HG02870 (cell line): ENCODE data around the gene PTPRE.
A peak's percentile ranks its signal among the peaks of the same experiment; 100 is the strongest.

Source experiments
- ATAC-seq: cut with Tn5 transposase; IDR thresholded peaks from one replicate; pipeline ENCODE4 v1.9.1; 2021; ENCODE audit warnings: mild to moderate bottlenecking, moderate library complexity; ENCODE audit not compliant: unreplicated experiment

The PTPRE gene

GRCh38 chr10:128040681-128041080 lies 133.8 kb downstream of the PTPRE start:
- ATAC-seq = no peak

GRCh38 chr10:128042131-128042610 lies 135.3 kb downstream of the PTPRE start:
- no peak for ATAC-seq

DNA sequence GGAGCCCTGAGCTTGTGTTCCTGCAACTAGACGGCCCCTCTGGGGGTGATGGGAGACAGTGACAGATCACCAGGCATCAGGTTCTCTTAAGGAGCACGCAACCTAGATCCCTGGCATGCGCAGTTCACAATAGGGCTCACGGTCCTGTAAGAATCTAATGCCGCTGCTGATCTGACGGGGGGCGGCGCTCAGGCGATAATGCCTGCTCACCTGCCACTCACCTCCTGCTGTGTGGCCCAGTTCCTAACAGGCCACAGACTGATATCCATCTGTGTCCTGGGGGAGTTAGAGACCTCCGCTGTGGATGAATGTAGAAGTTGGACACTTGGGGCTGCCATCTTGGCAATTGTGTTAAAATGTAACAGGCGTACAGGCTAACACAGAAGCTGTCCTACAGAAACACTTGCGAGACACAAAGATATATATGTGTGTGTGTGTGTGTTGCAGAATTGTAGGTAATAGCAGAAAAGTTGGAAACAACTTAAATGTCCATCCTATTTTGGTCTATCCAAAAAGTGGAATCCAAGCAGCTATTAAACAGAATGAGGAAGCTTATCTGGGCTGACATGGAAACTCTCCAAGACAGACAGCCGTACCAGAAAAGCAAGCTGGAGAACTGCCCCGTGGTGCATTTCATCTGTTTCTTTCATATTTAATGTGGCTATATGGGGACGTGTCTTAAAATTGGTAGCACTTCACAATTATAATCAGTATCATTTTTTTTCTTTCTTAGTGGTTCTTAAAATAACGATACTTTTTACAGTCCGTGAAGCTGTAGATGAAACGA lies 136.5 kb downstream of the PTPRE start:
- no peak for ATAC-seq

- ATAC-seq = no peak
Measured at GRCh38 chr10:128044186-128044585, 137.3 kb downstream of the PTPRE start.

DNA sequence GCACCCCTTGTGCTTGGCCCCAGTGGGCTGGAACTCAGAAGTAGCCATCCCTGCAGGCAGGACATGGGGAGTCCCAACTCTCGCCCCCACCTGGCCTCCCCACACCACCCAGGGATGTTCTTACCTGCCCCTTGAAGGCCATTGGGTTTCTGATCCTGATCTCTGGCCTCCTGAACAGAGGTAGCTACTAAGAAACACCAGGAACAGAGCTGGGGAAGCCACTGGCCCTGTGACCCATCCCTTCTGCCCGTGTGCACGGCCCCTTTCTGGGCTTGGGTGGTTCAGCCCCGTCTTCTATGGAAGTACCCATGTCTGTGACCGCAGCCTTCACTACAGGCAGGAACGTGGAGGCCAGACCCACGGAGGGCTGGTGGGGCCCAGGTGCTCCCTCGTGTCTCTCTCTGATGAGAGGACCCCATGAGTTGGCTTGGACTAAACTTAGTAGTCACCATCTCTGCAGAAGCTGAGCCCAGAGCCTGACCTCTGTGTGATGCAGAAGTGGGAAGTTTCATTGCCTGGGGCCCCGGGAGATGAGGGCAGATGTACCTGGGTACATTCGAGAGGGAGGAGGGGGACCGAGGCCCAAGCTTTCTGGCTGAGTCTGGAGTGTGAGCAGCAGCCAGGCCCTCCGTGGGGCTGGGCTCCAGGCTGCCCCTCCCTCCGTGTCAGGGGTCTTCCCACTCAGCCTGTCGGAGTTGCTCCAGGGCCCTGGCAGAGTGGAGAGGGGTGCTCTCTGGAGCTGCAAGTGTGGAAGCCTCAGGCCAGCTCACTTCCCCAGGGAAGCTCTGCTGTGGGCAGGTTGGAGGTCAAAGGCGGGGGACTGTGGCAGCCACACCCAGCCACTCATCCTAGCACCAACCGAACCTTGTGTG lies 138.3 kb downstream of the PTPRE start:
- no peak for ATAC-seq

- no peak for ATAC-seq
Measured at GRCh38 chr10:128045833-128046120, 138.9 kb downstream of the PTPRE start.

- ATAC-seq = no peak
Measured at GRCh38 chr10:128046156-128046952, 139.5 kb downstream of the PTPRE start.

- no peak for ATAC-seq
Measured at GRCh38 chr10:128046953-128047290, 140.0 kb downstream of the PTPRE start.

- peak; percentile 94 for ATAC-seq
Measured at GRCh38 chr10:128047351-128047750, 140.4 kb downstream of the PTPRE start.

- peak; percentile 29 for ATAC-seq
Measured at GRCh38 chr10:128047991-128048818, 141.3 kb downstream of the PTPRE start.

GRCh38 chr10:128048819-128049210 lies 141.9 kb downstream of the PTPRE start:
- no peak for ATAC-seq

- ATAC-seq = no peak
Measured at GRCh38 chr10:128049226-128050120, 142.6 kb downstream of the PTPRE start.

GRCh38 chr10:128050121-128050516 lies 143.2 kb downstream of the PTPRE start:
- ATAC-seq = no peak

GRCh38 chr10:128050936-128051335 lies 144.0 kb downstream of the PTPRE start:
- ATAC-seq = no peak

DNA sequence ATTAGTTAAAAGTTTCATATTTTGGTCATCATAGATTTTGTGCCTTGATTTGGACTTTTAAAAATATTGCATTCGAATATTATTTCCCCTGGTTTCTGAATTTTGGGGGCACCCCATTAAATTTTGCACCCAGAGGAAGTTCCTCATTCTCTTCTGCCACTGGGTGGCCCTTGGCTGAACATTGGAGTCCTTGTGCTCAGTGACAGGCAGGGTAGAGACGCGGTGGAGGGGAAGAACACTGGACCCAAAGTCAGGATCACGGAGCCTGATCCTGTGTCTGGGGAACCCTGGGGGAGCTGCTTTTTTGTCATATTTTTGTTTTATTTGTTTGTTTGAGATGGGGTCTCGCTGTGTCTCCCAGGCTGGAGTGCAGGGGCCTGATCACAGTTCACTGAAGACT lies 144.6 kb downstream of the PTPRE start:
- no peak for ATAC-seq

DNA sequence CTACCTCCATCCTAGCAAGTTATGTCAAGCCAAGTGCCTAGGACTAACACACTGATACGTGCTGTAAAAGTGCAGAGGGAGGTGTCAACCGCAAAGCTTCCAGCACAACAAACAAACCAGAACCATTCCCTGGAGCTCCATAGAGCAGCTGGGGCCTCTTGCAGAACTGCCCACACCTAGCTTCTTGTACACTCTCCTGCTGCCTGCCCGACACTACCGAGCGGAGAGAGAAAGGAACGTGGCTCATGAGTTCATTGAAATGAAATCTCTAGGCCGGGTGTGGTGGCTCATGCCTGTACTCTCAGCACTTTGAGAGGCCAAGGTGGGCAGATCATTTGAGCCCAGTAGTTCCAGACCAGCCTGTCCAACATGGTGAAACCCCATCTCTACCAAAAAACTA lies 145.8 kb downstream of the PTPRE start:
- no peak for ATAC-seq

DNA sequence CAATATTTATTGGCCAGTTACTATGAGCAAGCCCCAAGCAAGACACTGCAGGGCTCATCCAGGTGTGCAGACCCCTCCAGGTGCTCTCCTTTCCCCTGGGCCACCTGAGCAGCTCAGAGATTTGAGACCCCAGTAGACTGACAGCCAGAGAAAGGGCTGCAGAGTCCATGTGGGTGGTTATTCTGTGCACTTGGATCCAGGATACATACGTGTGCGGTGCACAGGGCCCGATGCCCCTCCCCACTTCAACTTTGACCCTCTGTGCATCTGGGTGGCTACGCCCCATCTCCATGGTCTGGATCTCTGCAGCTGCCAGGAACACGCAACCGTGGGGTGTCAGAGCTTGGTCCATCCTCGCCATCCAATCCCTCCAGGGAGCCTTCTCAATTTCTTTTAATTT lies 146.5 kb downstream of the PTPRE start:
- ATAC-seq = no peak

- ATAC-seq = no peak
Measured at GRCh38 chr10:128054163-128054970, 147.5 kb downstream of the PTPRE start.
